Mesendoderm (in vitro differentiated cells): ENCODE measurements around the gene LILRB1.
"Not testable (repeated sequence)": the region's sequence is repeated elsewhere in the genome, so short reads cannot be mapped to it uniquely, and the experiment has no call there.

Source experiments
- DNase-seq: peaks from one replicate; pipeline ENCODE4 v3.0.0; 2013
- H2AK5ac ChIP-seq: 2 replicates; pipeline ENCODE4 v1.6.1; 2013; ENCODE audit warnings: low read length, inconsistent platforms
- H2BK120ac ChIP-seq: 2 replicates; pipeline ENCODE4 v1.6.1; 2013; ENCODE audit warnings: low read depth, mild to moderate bottlenecking, low read length, moderate library complexity, mixed read lengths
- H2BK15ac ChIP-seq: replicated peaks from 2 replicates; pipeline ENCODE4 v1.6.1; 2013; ENCODE audit warnings: low read depth, mild to moderate bottlenecking, moderate library complexity
- H2BK5ac ChIP-seq: 2 replicates; pipeline ENCODE4 v1.6.1; 2013; ENCODE audit warnings: low read length, inconsistent platforms
- H3K18ac ChIP-seq: 2 replicates; pipeline ENCODE4 v1.6.1; 2013; ENCODE audit warnings: mild to moderate bottlenecking, low read length, mixed read lengths
- H3K23ac ChIP-seq: one replicate; pipeline ENCODE4 v1.6.1; 2013; ENCODE audit warnings: low read length
- H3K27ac ChIP-seq: 2 replicates; pipeline ENCODE4 v1.5.1; 2013; ENCODE audit warnings: low read depth, mild to moderate bottlenecking, inconsistent platforms, low read length, moderate library complexity
- H3K27me3 ChIP-seq: 2 replicates; pipeline ENCODE4 v1.6.1; 2013; ENCODE audit warnings: low read length, control low read depth, mild to moderate bottlenecking, inconsistent platforms; ENCODE audit not compliant: insufficient read depth, poor library complexity
- H3K36me3 ChIP-seq: 2 replicates; pipeline ENCODE4 v1.6.1; 2013; ENCODE audit warnings: low read length, inconsistent platforms; ENCODE audit not compliant: control insufficient read depth, insufficient read depth
- H3K4ac ChIP-seq: one replicate; pipeline ENCODE4 v1.6.1; 2013; ENCODE audit warnings: low read depth, mild to moderate bottlenecking, low read length, moderate library complexity
- H3K4me1 ChIP-seq: 2 replicates; pipeline ENCODE4 v1.6.1; 2013; ENCODE audit warnings: low read depth, low read length, inconsistent platforms; ENCODE audit not compliant: control insufficient read depth
- H3K4me2 ChIP-seq: 2 replicates; pipeline ENCODE4 v1.6.1; 2013; ENCODE audit warnings: low read length
- H3K4me3 ChIP-seq: 2 replicates; pipeline ENCODE4 v1.5.1; 2013; ENCODE audit warnings: mild to moderate bottlenecking, low read length
- H3K56ac ChIP-seq: one replicate; pipeline ENCODE4 v1.6.1; 2013; ENCODE audit warnings: low read length
- H3K79me1 ChIP-seq: 2 replicates; pipeline ENCODE4 v1.6.1; 2013; ENCODE audit warnings: low read length, inconsistent platforms
- H3K79me2 ChIP-seq: 2 replicates; pipeline ENCODE4 v1.6.1; 2013; ENCODE audit warnings: mild to moderate bottlenecking, low read length; ENCODE audit not compliant: control insufficient read depth, insufficient read depth
- H3K9ac ChIP-seq: 2 replicates; pipeline ENCODE4 v1.6.1; 2013; ENCODE audit warnings: low read length, inconsistent platforms
- H4K5ac ChIP-seq: one replicate; pipeline ENCODE4 v1.6.1; 2013; ENCODE audit warnings: low read length
- H4K8ac ChIP-seq: one replicate; pipeline ENCODE4 v1.6.1; 2013; ENCODE audit warnings: low read depth, mild to moderate bottlenecking, control low read depth, low read length, moderate library complexity
- WGBS: extraction: QIAGEN DNeasy Blood & Tissue Kit; methylation state at CpG from one replicate; pipeline ENCODE4 v1.1.7; 2013; ENCODE audit warnings: low lambda C conversion rate, missing lambda C conversion rate; ENCODE audit not compliant: insufficient coverage; ENCODE audit errors: extremely low coverage; 5-methylcytosine and 5-hydroxymethylcytosine counted together

LILRB1 gene

DNA sequence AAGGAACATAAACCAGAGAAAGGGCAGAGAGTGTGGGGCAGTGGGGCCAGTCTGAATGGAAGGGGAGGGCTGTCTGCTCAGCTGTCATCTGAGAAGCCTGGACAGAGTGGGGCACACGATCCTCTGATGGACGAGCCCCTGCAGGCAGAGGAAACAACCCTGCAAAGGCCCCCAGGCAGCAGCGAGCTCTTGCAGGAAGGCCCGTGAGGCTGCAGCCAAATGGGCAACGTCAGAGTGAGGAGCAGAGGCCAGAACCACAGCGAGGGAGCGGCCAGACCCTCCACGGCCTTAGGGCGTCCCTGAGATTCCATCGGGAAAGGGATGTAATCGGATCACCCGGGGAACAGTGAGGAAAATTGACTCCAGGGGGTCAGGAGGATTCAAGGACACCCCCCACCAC lies 5.8 kb downstream of the LILRB1 start:
- H3K4me3 ChIP-seq, H3K79me2 ChIP-seq, H3K27ac ChIP-seq, H2BK5ac ChIP-seq, H3K36me3 ChIP-seq, H2AK5ac ChIP-seq, H3K27me3 ChIP-seq, H3K79me1 ChIP-seq, H4K8ac ChIP-seq, H3K18ac ChIP-seq, H2BK120ac ChIP-seq, H3K4me1 ChIP-seq, H4K5ac ChIP-seq, H3K4ac ChIP-seq, DNase-seq, H3K23ac ChIP-seq, H3K9ac ChIP-seq, H3K56ac ChIP-seq, H3K4me2 ChIP-seq, H2BK15ac ChIP-seq: not testable (repeated sequence)
- WGBS, result no CpG with 5 or more reads among the region's 12 CpGs

- H3K27ac ChIP-seq, result no peak overlapping the region
- no peak overlapping the region for H3K23ac ChIP-seq
- WGBS, result no CpG with 5 or more reads among the region's 18 CpGs
- H2BK5ac ChIP-seq, result no peak overlapping the region
- H3K4me3 ChIP-seq, result no peak overlapping the region
- no peak overlapping the region for H3K18ac ChIP-seq
- DNase-seq, result no peak
- H2BK120ac ChIP-seq, result no peak overlapping the region
- H4K5ac ChIP-seq, result no peak overlapping the region
- H3K9ac ChIP-seq, result no peak overlapping the region
- H2BK15ac ChIP-seq, result no peak overlapping the region
- H3K4me1 ChIP-seq, result no peaks in the 10 kb centered on the region
- H3K4me2 ChIP-seq, result no peak overlapping the region
- H2AK5ac ChIP-seq, result no peak overlapping the region
- no peak overlapping the region for H3K56ac ChIP-seq
- H3K79me1 ChIP-seq, result no peaks in the 10 kb centered on the region
- no peak overlapping the region for H3K4ac ChIP-seq
- H3K79me2 ChIP-seq, result no peaks in the 10 kb centered on the region
- H3K36me3 ChIP-seq, result no peaks in the 10 kb centered on the region
- no peak overlapping the region for H4K8ac ChIP-seq
- peaks cover 2% of the 10 kb centered on the region for H3K27me3 ChIP-seq
Measured at GRCh38 chr19:54638683-54639082, 8.4 kb downstream of the LILRB1 start.

DNA sequence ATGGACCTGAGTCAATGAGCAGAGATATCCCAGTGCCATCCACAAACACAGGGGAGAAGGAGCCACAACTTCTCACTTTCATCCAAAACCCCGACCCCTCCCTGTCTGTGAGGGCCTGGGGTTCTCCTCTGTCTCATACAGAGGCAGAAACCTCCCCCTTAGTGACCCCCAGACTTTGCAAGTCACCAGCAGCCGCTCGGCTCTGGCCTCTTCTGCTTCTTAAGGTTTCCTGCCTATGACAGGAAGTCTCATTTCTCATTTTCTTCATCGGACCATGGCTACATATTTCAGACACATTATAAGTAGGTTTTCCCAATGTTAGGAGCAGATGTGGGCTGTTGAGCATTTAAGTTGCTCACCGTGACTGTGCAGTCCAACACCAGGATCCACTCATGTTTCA lies 12.7 kb downstream of the LILRB1 start:
- not testable (repeated sequence) for H2AK5ac ChIP-seq, H3K4me1 ChIP-seq, H3K79me1 ChIP-seq, H3K18ac ChIP-seq, H3K36me3 ChIP-seq, H3K4ac ChIP-seq, H3K9ac ChIP-seq, H2BK5ac ChIP-seq, H3K4me3 ChIP-seq, H3K79me2 ChIP-seq, H4K5ac ChIP-seq, H2BK120ac ChIP-seq, DNase-seq, H3K27ac ChIP-seq, H3K4me2 ChIP-seq, H3K56ac ChIP-seq, H4K8ac ChIP-seq, H3K27me3 ChIP-seq, H3K23ac ChIP-seq, H2BK15ac ChIP-seq
- WGBS, result no CpG with 5 or more reads among the region's 5 CpGs

DNA sequence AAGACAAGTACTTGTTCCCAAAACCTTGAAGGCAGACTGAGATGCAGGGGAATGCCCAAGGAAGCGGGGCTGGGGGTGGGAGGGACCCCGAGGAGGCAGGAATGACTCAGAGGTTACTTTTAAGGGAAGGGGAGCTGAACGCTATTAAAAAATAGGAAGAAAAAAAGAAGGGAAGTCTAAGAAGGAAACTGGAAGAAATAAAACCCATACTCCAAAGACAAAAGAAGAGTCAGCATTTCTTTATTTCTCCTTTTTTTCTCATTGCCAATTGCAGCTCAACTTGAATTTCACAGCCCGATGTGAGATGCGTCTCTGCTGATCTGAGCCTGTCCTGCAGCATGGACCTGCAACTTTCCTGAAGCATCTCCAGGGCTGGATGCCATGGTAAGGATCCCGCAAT lies 13.3 kb downstream of the LILRB1 start:
- not testable (repeated sequence) for H3K23ac ChIP-seq, H4K8ac ChIP-seq, H3K18ac ChIP-seq, H3K4me1 ChIP-seq, DNase-seq, H3K4me2 ChIP-seq, H3K27ac ChIP-seq, H3K79me2 ChIP-seq, H3K9ac ChIP-seq, H4K5ac ChIP-seq, H3K79me1 ChIP-seq, H3K4ac ChIP-seq, H2BK5ac ChIP-seq, H3K36me3 ChIP-seq, H3K4me3 ChIP-seq, H2BK15ac ChIP-seq, H2BK120ac ChIP-seq, H3K56ac ChIP-seq, H2AK5ac ChIP-seq, H3K27me3 ChIP-seq
- no CpG with 5 or more reads among the region's 6 CpGs for WGBS

DNA sequence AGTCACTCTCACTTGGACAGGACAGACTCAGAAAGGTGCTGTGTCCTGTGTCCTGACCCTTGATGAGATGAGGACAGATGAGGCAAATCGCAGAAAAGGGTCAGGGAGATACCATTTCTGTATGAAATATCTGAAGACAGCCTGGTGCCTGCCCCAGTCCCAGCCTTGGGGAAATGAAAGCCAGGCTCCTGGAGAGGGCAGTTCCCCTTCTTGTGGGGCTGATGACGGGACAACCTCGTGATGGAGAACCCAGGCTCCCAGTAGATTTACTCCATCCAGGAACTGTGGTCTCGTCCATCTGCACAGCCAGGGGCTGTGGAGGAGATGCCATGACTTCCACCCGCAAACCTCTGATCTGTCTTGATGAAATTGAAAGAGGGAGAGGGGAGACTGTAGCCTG lies 13.8 kb downstream of the LILRB1 start:
- Histone ChIP-seq H3K27me3 (no peaks in the 10 kb centered on the region), H3K18ac (no peak overlapping the region), H3K9ac (no peak overlapping the region), H2BK15ac (no peak overlapping the region), H3K4me3 (no peak overlapping the region), H3K36me3 (no peaks in the 10 kb centered on the region), H3K79me2 (no peaks in the 10 kb centered on the region), H3K4ac (no peak overlapping the region), H2BK5ac (no peak overlapping the region), H3K56ac (no peak overlapping the region), H3K4me1 (no peaks in the 10 kb centered on the region), H4K8ac (no peak overlapping the region), H4K5ac (no peak overlapping the region), H3K23ac (no peak overlapping the region), H2BK120ac (no peak overlapping the region), H3K27ac (no peak overlapping the region), H2AK5ac (no peak overlapping the region), H3K4me2 (no peak overlapping the region), H3K79me1 (no peaks in the 10 kb centered on the region)
- DNase-seq, result no peak
- WGBS, result no CpG with 5 or more reads among the region's 5 CpGs

GRCh38 chr19:54646331-54646841 lies 16.1 kb downstream of the LILRB1 start:
- no peak for DNase-seq
- Histone ChIP-seq H3K36me3 (no peaks in the 10 kb centered on the region), H3K4me3 (no peak overlapping the region), H2BK120ac (no peak overlapping the region), H2BK15ac (no peak overlapping the region), H3K9ac (no peak overlapping the region), H3K27ac (no peak overlapping the region), H3K18ac (no peak overlapping the region), H3K4ac (no peak overlapping the region), H3K79me1 (no peaks in the 10 kb centered on the region), H3K56ac (no peak overlapping the region), H3K23ac (no peak overlapping the region), H4K5ac (no peak overlapping the region), H2AK5ac (no peak overlapping the region), H3K79me2 (no peaks in the 10 kb centered on the region), H2BK5ac (no peak overlapping the region), H3K4me2 (no peak overlapping the region), H3K4me1 (no peaks in the 10 kb centered on the region), H3K27me3 (no peaks in the 10 kb centered on the region), H4K8ac (no peak overlapping the region)
- WGBS, result no CpG with 5 or more reads among the region's 19 CpGs
